Measurements from ENCODE around the gene PTPRB.

Gene PTPRB

GRCh38 chr12:70637303-70638085, at the start of gene PTPRB:
Gene PTPRB, minus strand, starts transcription at chr12:70637429. Its CDS starts 34 bp downstream, at chr12:70637395.
- Histone ChIP-seq H4K20me1 (no peaks in the 10 kb centered on the region), H3K9me3 (no peaks in the 10 kb centered on the region), H3K4me3 (no peak within 1 kb of the TSS), H3K36me3 (no peaks in the 10 kb centered on the region), H3K4me2 (no peak within 1 kb of the TSS), H3K27me3 (no peaks in the 10 kb centered on the region), H3K4me1 (0 out of 2 replicates have a peak, but pooled peaks cover 5% of the 10 kb centered on the region), H3K27ac (no peak within 1 kb of the TSS), H3K9ac (no peak within 1 kb of the TSS)
- no peak for TF ChIP-seq Cebpa-rat (IDR thresholded peaks at IDR 0.05)

GRCh38 chr12:70686907-70687306, 49.7 kb upstream of the PTPRB start:
- H3K4me2 ChIP-seq, result no peak overlapping the region
- no peaks in the 10 kb centered on the region for H3K4me1 ChIP-seq
- no peaks in the 10 kb centered on the region for H4K20me1 ChIP-seq
- TF ChIP-seq Cebpa-rat (IDR thresholded peaks at IDR 0.05), result no peak
- no peak overlapping the region for H3K4me3 ChIP-seq
- H3K9me3 ChIP-seq, result no peaks in the 10 kb centered on the region
- no peak overlapping the region for H3K9ac ChIP-seq
- no peak overlapping the region for H3K27ac ChIP-seq
- H3K36me3 ChIP-seq, result no peaks in the 10 kb centered on the region
- no peaks in the 10 kb centered on the region for H3K27me3 ChIP-seq

- Histone ChIP-seq H4K20me1 (no peaks in the 10 kb centered on the region), H3K36me3 (no peaks in the 10 kb centered on the region), H3K27ac (no peak overlapping the region), H3K27me3 (no peaks in the 10 kb centered on the region), H3K9ac (no peak overlapping the region), H3K4me2 (no peak overlapping the region), H3K9me3 (no peaks in the 10 kb centered on the region), H3K4me1 (no peaks in the 10 kb centered on the region), H3K4me3 (no peak overlapping the region)
- TF ChIP-seq Cebpa-rat (IDR thresholded peaks at IDR 0.05), result no peak
These were observed 49.1 kb upstream of the PTPRB start for GRCh38 chr12:70686299-70686698.

- H3K27ac ChIP-seq, result no peak overlapping the region
- no peak overlapping the region for H3K9ac ChIP-seq
- H3K4me1 ChIP-seq, result no peaks in the 10 kb centered on the region
- no peaks in the 10 kb centered on the region for H4K20me1 ChIP-seq
- no peak overlapping the region for H3K4me2 ChIP-seq
- H3K36me3 ChIP-seq, result no peaks in the 10 kb centered on the region
- no peak for TF ChIP-seq Cebpa-rat (IDR thresholded peaks at IDR 0.05)
- no peaks in the 10 kb centered on the region for H3K27me3 ChIP-seq
- H3K4me3 ChIP-seq, result no peak overlapping the region
- H3K9me3 ChIP-seq, result no peaks in the 10 kb centered on the region
These were observed 46.7 kb upstream of the PTPRB start for GRCh38 chr12:70683976-70684375.

DNA sequence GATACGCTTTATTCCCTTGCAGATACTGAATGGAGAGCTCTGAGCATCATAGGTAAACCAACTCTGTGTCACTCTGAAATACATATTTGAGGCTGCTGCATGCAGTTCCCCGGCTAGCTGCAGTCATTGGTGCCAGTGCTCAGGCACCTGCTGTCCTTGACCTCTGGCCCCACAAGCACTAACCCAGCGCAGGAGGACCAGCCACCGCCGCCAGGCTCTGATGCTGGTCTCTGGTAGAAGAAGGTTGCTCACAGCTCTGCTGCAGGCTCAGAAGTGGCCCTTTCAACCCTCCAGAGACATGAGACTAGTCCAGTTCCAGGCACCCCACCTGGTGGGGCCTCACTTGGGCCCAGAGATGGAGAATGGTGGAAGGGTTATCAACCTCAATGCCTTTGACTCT, 34.5 kb upstream of the PTPRB start:
- Histone ChIP-seq H3K4me1 (no peaks in the 10 kb centered on the region), H3K9ac (no peak overlapping the region), H3K36me3 (no peaks in the 10 kb centered on the region), H3K4me2 (no peak overlapping the region), H3K9me3 (no peaks in the 10 kb centered on the region), H3K27me3 (no peaks in the 10 kb centered on the region), H4K20me1 (no peaks in the 10 kb centered on the region), H3K4me3 (no peak overlapping the region), H3K27ac (no peak overlapping the region)
- no peak for TF ChIP-seq Cebpa-rat (IDR thresholded peaks at IDR 0.05)

- H4K20me1 ChIP-seq, result no peaks in the 10 kb centered on the region
- H3K27me3 ChIP-seq, result no peaks in the 10 kb centered on the region
- H3K9me3 ChIP-seq, result no peaks in the 10 kb centered on the region
- H3K9ac ChIP-seq, result no peak overlapping the region
- no peak for TF ChIP-seq Cebpa-rat (IDR thresholded peaks at IDR 0.05)
- H3K4me3 ChIP-seq, result no peak overlapping the region
- no peak overlapping the region for H3K4me2 ChIP-seq
- no peaks in the 10 kb centered on the region for H3K36me3 ChIP-seq
- H3K27ac ChIP-seq, result no peak overlapping the region
- no peaks in the 10 kb centered on the region for H3K4me1 ChIP-seq
These were observed 33.7 kb upstream of the PTPRB start for GRCh38 chr12:70670948-70671347.

DNA sequence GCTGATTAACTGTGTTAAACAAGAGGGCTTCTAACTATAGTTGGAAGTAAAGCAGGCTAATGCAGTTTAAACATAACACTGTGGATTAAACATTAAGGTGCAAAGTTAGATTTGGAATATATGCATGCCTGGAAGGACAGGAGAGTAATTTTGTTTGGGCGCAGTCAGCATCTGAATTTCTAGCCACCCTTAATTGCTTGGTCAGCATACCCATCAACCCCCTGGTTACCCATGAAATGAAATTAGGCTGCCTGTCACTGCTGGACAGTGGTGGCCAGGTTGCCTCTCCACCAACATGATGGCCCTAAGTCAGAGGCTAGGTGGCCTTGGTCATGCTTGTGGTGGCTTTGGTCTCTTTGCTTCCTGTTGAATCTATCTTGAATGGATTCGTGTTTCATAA, 30.0 kb upstream of the PTPRB start:
- no peaks in the 10 kb centered on the region for H4K20me1 ChIP-seq
- no peak overlapping the region for H3K4me2 ChIP-seq
- no peak overlapping the region for H3K27ac ChIP-seq
- H3K27me3 ChIP-seq, result no peaks in the 10 kb centered on the region
- no peak for TF ChIP-seq Cebpa-rat (IDR thresholded peaks at IDR 0.05)
- H3K9ac ChIP-seq, result no peak overlapping the region
- H3K4me3 ChIP-seq, result no peak overlapping the region
- H3K36me3 ChIP-seq, result no peaks in the 10 kb centered on the region
- no peaks in the 10 kb centered on the region for H3K9me3 ChIP-seq
- H3K4me1 ChIP-seq, result no peaks in the 10 kb centered on the region

DNA sequence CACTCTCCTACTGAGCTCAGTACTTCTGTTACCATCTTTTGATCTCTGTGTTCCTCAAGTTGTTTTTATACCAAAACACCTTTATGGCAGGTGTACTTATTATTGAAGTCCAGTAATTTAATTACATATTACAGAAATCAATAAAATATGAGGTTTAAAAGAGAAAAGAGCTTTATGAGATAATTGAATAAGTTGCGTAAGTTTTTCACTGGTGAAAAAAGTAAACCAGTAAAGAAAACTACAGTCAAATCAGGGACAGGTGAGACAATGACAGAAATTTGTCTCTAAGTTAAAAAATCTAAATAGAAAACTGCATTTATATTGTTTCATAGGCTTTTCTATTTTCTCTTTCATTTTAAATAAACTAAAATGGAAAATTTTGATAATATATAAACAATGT, 29.1 kb upstream of the PTPRB start:
- no peak overlapping the region for H3K4me2 ChIP-seq
- no peaks in the 10 kb centered on the region for H3K36me3 ChIP-seq
- H3K9me3 ChIP-seq, result no peaks in the 10 kb centered on the region
- TF ChIP-seq Cebpa-rat (IDR thresholded peaks at IDR 0.05), result no peak
- no peak overlapping the region for H3K9ac ChIP-seq
- no peak overlapping the region for H3K4me3 ChIP-seq
- H4K20me1 ChIP-seq, result no peaks in the 10 kb centered on the region
- H3K27ac ChIP-seq, result no peak overlapping the region
- no peaks in the 10 kb centered on the region for H3K4me1 ChIP-seq
- H3K27me3 ChIP-seq, result no peaks in the 10 kb centered on the region

- no peak for TF ChIP-seq Cebpa-rat (IDR thresholded peaks at IDR 0.05)
- Histone ChIP-seq H3K9ac (no peak overlapping the region), H3K36me3 (no peaks in the 10 kb centered on the region), H4K20me1 (no peaks in the 10 kb centered on the region), H3K9me3 (no peaks in the 10 kb centered on the region), H3K27me3 (no peaks in the 10 kb centered on the region), H3K27ac (no peak overlapping the region), H3K4me2 (no peak overlapping the region), H3K4me1 (no peaks in the 10 kb centered on the region), H3K4me3 (no peak overlapping the region)
These were observed 27.2 kb upstream of the PTPRB start for GRCh38 chr12:70664465-70664881.

- no peak overlapping the region for H3K4me2 ChIP-seq
These were observed 26.6 kb upstream of the PTPRB start for GRCh38 chr12:70663838-70664237.

More at GRCh38 chr12:70663838-70664237, 26.6 kb upstream of the PTPRB start:
- Histone ChIP-seq H3K27ac (no peak overlapping the region), H3K36me3 (no peaks in the 10 kb centered on the region), H4K20me1 (no peaks in the 10 kb centered on the region), H3K4me1 (no peaks in the 10 kb centered on the region), H3K27me3 (no peaks in the 10 kb centered on the region), H3K9ac (no peak overlapping the region), H3K4me3 (no peak overlapping the region), H3K9me3 (no peaks in the 10 kb centered on the region)
- TF ChIP-seq Cebpa-rat (IDR thresholded peaks at IDR 0.05), result no peak
